GM21723 (cell line): Measurements from ENCODE around the gene GSDMA.

ENCODE experiments used
- ATAC-seq: cut with Tn5 transposase; IDR thresholded peaks from one replicate; pipeline ENCODE4 v1.9.1; 2021; ENCODE audit warnings: mild to moderate bottlenecking, moderate library complexity; ENCODE audit not compliant: unreplicated experiment

GSDMA gene

GRCh38 chr17:39962642-39963220, at the start of gene GSDMA:
TSS of gene GSDMA (plus strand) at chr17:39963004. CDS start at chr17:39965688, 2,684 bp downstream.
- no peak for ATAC-seq

DNA sequence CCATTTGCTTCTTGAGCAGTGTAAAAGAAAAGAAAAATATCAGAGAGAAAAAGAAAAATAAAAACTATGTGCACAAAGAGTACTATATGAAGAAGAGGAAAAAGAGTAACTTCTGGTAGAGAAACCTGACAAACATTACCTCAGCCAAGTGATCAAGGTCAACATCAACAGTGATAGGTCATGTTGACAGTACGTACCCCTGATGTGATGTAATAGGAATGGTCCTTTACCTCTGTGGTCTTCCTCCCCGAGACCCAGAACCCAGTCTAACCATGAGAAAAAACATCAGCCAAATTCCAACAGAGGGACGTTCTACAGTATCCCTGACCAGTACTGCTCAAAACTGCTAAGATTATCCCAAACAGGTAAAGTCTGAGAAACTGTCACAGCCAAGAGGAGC, 48.8 kb upstream of the GSDMA start:
- no peak for ATAC-seq

- no peak for ATAC-seq
These were observed 47.2 kb upstream of the GSDMA start for GRCh38 chr17:39915559-39915958.

DNA sequence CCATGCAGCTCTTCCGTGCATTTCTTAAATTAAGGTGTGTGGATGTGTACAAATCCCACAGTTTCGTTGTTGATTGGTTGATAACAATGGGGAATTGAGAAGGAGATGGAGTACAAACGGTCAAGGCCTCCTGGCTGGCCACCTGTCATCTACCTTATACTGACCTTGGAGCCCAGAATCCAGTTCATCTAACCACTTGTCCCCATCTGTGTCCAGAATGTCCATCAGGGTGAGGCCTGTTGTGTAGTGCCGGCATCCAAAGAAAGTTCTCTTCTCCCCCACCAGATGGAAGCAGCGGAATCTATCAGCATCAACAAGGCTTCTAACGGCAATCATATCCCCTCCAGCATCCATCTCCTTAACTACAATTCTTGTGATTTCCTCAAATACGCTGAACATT, 45.9 kb upstream of the GSDMA start:
- no peak for ATAC-seq

DNA sequence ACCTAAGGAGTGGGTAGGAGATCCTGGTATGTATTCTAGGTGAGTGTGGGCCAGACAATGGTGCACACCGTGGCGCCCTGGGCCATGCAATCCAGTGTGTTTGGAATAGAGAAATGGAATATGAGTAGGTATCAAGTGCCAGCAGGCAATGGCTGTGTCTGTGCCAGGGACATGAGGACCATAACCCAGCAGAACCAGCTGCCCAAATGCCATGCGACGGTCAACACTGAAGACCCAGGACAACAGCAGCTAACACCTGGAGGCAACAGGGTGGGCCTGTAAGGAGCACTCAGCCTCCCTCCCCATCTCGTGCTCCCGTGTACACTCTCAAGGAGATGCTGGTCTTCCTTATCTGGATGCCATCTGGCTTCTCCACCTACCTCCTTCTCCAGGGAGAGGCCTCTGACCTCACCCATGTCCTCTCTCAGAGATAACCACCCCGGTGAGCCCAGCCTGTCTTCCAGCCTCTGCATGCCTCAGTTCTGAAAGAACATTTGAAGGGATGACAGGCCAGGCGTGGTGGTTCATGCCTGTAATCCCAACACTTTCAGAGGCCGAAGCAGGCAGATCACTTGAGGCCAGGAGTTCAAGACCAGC, 43.6 kb upstream of the GSDMA start:
- ATAC-seq = no peak

DNA sequence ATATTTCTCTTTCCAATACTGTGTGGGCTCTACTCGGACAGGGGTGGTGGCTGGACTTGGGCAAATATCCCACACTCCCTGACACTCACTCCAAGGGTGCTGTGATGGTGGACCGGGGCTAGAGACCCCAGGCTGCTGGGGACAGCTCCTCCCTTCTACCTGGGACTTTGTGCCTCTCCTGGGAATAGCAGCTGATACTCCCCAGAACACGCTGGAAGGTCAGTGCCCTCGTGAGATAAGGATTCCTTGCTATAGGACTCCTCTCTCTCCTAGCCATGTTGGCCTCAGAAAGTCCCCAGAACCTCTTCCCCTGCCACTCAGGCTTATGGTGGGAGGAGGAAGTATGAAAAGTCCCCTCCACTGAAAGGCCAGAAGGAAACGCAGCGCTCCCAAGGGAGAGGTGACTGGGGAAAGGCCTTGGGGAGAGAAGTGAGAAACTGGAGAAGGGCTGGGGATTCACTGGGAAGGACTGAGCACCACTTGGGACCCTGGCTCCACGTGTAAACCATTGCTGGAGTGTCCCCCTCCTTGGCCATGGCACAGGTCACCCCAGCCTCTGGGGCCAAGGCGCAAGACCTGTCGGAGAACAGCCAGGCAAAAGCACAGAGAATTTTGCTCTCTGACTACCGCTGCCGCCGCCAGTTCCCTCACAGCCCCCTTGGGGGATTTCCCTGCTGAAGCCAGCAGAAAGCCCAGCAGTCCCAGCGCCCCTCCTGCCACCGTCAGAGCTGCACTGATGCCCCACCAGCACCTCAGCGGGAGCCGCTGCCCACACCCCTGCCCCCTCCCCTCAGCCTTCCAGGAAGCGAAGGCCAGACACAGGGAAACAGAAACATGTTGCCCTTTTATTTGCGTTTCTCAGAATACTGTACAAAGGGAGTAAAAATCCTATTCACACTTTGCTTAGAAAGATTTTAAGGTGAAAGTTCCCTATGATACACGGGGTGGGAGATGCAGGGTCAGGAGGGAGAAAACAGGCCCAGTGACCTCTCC, 42.3 kb upstream of the GSDMA start:
- ATAC-seq = no peak

- ATAC-seq = no peak
These were observed 41.5 kb upstream of the GSDMA start for GRCh38 chr17:39921323-39921722.

GRCh38 chr17:39922006-39922405, 40.8 kb upstream of the GSDMA start:
- no peak for ATAC-seq

GRCh38 chr17:39923230-39923629, 39.6 kb upstream of the GSDMA start:
- ATAC-seq = no peak

GRCh38 chr17:39923836-39924690, 38.7 kb upstream of the GSDMA start:
- ATAC-seq = no peak

GRCh38 chr17:39924691-39925055, 38.1 kb upstream of the GSDMA start:
- no peak for ATAC-seq

GRCh38 chr17:39925282-39926134, 37.3 kb upstream of the GSDMA start:
- no peak for ATAC-seq

DNA sequence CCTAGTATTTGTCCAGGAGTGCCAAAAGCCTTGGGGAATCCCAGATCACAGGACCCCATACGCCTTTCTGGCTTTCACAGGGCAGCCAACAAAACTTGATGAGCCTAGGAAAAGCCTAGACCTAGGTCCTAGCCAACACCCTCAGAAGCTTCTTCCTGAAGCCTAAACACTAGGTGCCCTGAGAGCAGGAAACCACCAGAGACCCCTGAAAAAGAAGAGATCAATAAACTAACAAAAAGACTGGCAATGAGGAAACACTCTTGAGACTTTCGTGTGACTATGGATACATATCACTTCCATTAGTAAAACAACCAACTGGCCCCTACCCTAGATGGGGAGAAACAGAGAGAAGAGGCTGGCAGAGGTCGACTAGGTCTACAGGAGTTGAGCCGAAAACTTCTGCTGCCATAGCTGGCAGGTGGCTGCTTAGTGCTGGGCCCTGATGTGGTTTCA, 36.6 kb upstream of the GSDMA start:
- ATAC-seq = no peak

- peak; percentile 27 for ATAC-seq
These were observed 36.2 kb upstream of the GSDMA start for GRCh38 chr17:39926588-39927100.

- ATAC-seq = peak; percentile 72
These were observed 35.5 kb upstream of the GSDMA start, which contains the start of the genes LRRC3C and ORMDL3 for GRCh38 chr17:39927101-39927928. TSS of gene LRRC3C (plus strand) at chr17:39927732. CDS start at chr17:39941524, 13,792 bp downstream. TSS of gene ORMDL3 (minus strand) at chr17:39927601. CDS start at chr17:39924203, 3,398 bp downstream.

DNA sequence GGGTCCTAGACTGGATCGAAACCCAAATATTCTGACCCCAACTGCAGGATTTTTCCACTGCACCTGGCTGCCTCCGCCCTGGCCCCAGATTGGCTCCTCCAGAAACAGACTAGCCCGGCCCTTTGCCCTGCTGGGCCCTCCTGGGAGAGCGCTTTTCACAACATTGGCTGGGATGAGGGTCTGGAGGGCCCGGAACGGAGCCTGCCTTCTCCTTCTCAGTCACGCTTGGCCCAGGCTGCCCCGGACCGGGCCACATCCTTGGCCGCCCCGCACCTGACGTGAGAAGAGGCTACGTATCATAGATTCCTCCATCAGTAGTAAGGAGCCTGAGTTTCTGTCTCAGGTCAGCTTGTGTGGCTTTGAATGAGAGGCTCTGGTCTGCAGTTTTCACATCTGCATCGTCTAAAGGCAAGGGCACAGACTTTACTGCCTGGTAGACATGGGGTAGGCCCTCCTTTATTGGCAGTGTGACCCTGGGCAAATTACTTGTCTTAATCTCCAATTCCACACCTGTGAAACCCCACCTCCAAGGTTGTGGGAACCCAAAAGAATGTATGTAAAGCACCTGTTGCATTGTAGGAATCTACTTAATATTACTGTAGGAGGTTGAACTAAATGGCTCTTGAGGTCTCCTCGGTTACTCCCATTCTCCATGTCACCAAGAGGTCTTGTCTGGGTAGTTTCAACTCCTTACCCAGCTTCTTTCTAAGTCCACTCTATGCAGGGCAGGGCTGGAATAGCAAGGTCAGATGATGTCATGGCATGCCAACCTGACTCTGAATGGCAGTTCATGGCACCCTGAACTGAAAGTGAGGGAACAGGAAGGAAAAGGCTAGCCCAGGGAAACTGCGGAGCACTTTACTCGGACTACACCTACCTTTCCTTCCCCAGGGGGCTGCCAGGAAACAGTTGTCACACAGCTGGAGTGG, 34.6 kb upstream of the GSDMA start:
- ATAC-seq = peak; percentile 5

- ATAC-seq = no peak
These were observed 33.8 kb upstream of the GSDMA start for GRCh38 chr17:39928858-39929645.
